Endometrium (tissue), 2 donors: Measurements from ENCODE around the gene PRR29.

Experiments used
- FAIRE-seq: peaks from 2 replicates; lab custom pipeline; 2012; peaks lifted over from hg19 to GRCh38; lab: Jason Lieb, UNC
- donor health status: control.
- donor health status: control.

PRR29 gene

DNA sequence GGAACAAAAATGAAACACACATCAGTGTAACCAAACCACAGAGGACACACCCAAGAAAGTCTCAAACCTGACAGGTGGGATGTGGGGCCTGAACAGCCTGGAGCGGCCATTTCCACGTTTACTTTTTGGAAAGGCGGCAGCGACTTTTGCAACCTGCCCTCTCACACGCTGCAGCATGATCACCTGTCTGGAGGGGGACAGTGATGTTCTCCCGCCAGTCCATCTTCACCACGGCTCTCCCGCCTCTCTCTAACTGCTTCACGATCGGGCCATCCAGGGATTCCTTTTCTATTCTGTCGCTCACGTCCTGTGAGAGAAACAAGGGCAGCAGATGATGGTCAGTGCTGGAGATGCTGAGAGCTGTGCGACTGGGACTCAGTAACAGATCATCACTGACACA lies 47.0 kb downstream of the PRR29 start:
- FAIRE-seq: no peak

GRCh38 chr17:64048805-64049204 lies 50.7 kb downstream of the PRR29 start:
- no peak for FAIRE-seq

DNA sequence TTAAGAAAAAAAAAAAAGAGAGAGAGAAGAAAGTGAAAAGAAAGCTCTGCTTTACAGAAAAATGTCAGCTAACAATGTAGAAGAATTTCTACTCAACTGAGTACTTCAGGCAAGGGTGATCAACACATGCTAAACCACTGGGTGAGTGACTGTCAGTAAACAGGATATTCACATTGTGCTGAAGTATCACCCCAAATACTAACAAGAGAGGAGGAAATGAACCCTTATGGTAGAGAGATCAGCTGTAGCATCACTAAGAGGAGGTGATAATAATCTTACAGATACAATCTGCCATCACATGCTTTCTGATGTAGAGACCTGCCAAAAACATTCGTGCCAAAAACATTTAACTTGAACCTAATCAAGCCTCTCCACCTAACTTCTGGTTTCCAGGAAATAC lies 53.0 kb downstream of the PRR29 start:
- FAIRE-seq: no peak

GRCh38 chr17:64053101-64053500 lies 55.0 kb downstream of the PRR29 start:
- FAIRE-seq: no peak
